Fibroblast of lung (primary cell): ENCODE results near the gene CCDC85A.

Experiments used
- CTCF ChIP-seq, 2 donors: IDR thresholded peaks in 1 of 2; conservative IDR thresholded peaks in 1 of 2; 1 replicate in 1 of 2; 2 replicates in 1 of 2; pipeline ENCODE4 v1.5.1; 2011 to 2012; ENCODE audit warnings: low read length in 2 of 2, control low read depth in 1 of 2, inconsistent platforms in 1 of 2, low read depth in 1 of 2, mild to moderate bottlenecking in 1 of 2
- EZH2 ChIP-seq: IDR thresholded peaks from 2 replicates; pipeline ENCODE4 v1.5.1; 2012; ENCODE audit warnings: low read length, control low read depth, mild to moderate bottlenecking; ENCODE audit errors: missing control alignments

DNA sequence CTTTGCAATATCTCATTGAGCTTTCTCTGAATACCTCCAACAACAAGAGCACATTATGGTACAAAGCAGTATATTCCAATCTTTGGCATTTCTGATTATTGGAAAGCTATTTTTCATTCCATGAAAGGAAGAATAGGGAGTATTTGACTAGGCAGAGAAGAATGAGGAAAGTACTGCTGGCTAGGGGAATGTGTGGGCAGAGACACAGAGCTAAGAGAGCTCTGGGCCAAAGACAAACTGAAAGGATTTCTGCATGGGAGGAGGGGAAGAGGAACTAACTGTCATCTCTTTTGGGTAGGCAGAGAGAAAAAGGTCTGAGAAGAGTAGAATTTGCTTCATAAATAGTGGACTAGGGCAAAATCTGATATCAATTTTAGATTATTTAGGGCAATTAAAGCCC is 150.8 kb downstream of the CCDC85A start:
- TF ChIP-seq EZH2 (no peak), CTCF (conservative IDR thresholded peaks at IDR 0.05 in 1 of 2, IDR thresholded peaks at IDR 0.05 in 1 of 2; ENCODE audit: low read depth in 1 of 2, low read length in 2 of 2) (no peak)
